ENCODE data around the gene SMIM22. TPM values are rescaled to one million over a fixed set of nuclear protein-coding genes. Genes with fewer than 3 reads are reported as not detected.

The SMIM22 gene
- total and polyA plus RNA-seq, 2 of the 8 experiments (the other 6 are each of a cell fraction or from before 2014, with no cell fraction given): not detected

DNA sequence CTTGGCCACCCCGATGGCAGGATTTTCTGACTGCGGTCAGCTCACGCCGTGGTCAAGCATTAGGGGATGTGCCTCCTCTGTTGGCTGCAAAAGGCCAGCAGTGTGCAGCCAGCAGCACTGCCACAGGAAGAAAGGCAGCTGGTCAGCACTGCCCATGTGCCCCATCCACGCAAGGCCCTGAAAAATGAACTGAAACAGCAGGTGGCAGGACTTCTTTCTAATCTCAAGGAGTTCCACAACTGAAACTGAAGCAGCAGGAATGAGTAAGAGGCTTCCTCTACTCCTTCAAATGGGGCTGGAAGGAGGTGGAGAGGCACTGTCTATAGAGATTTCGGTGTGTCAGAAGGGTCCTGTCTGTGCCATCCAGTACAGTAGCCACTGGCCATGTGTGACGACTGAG is 31.4 kb upstream of the SMIM22 start:
- no peaks in the 10 kb centered on the region for H3K9me3 ChIP-seq (ENCODE audit: insufficient read depth in 2 of 2, low read depth in 1 of 2, low read length in 1 of 2)
- H2BK5ac ChIP-seq (ENCODE audit: low read depth, low read length): no peak overlapping the region
- no peak overlapping the region for H3K9ac ChIP-seq (replicated peaks in 1 of 4; ENCODE audit: extremely low read depth in 1 of 4, low read depth in 3 of 4, low read length in 3 of 4)
- no peak overlapping the region for H2BK12ac ChIP-seq (ENCODE audit: low read depth, low read length)
- ChIA-PET CTCF (ENCODE audit: partially characterized antibody) (interaction anchor here (0.6 to 1.6 kb wide), 3 partner anchors 19 to 197 kb away, joined by 3 to 5 read pairs (median 4); no protein-coding TSS in a partner anchor), POLR2A (ENCODE audit: partially characterized antibody) (interaction anchor here (1.3 to 1.7 kb wide), 2 partner anchors 17 to 41 kb away, joined by 4 to 5 read pairs; no protein-coding TSS in a partner anchor)
- no peak overlapping the region for H4K5ac ChIP-seq (ENCODE audit: insufficient read length, low read depth, low read length)
- no peak overlapping the region for H3K56ac ChIP-seq (replicated peaks; ENCODE audit: insufficient read length, low read depth, low read length)
- DNase-seq (ENCODE audit: low read depth in 1 of 2, low spot score in 2 of 2): no peak
- H3K4me2 ChIP-seq (ENCODE audit: insufficient read depth in 1 of 2, low read depth in 2 of 2, low read length in 2 of 2): no peak overlapping the region
- peaks cover 10% of the 10 kb centered on the region for H3K23me2 ChIP-seq (ENCODE audit: low read depth, low read length)
- H3K4me3 ChIP-seq (ENCODE audit: extremely low read depth in 1 of 4, insufficient read depth in 2 of 4, low read depth in 3 of 4, low read length in 4 of 4): no peak overlapping the region
- H3K27me3 ChIP-seq (replicated peaks in 1 of 4; ENCODE audit: control insufficient read depth in 3 of 4, extremely low read depth in 1 of 4, insufficient read depth in 3 of 4, low read length in 3 of 4): no peaks in the 10 kb centered on the region
- H4K8ac ChIP-seq (ENCODE audit: extremely low read depth, insufficient read depth, low read length): 0 out of 2 replicates have a peak overlapping the region, but pooled peaks have one; percentile 68
- H2BK15ac ChIP-seq (ENCODE audit: low read length): no peak overlapping the region
- H4K91ac ChIP-seq (replicated peaks; ENCODE audit: insufficient read length, low read length): no peak overlapping the region
- H2BK20ac ChIP-seq (ENCODE audit: low read length): no peak overlapping the region
- H4K20me1 ChIP-seq (replicated peaks in 1 of 2; ENCODE audit: control insufficient read depth in 1 of 2, insufficient read depth in 2 of 2, low read length in 2 of 2): peaks cover 7 to 9% of the 10 kb centered on the region in 2 experiments
- H3K23ac ChIP-seq (ENCODE audit: insufficient read length): no peak overlapping the region
- H3K36me3 ChIP-seq (ENCODE audit: control insufficient read depth in 2 of 4, insufficient read depth in 4 of 4, low read length in 3 of 4): peaks cover 3 to 24% (median 19%) of the 10 kb centered on the region in 4 experiments; a peak in 7 of 8 replicates
- H2BK120ac ChIP-seq (replicated peaks; ENCODE audit: low read depth, low read length): no peak overlapping the region
- no peak overlapping the region for H3K27ac ChIP-seq (ENCODE audit: low read depth, low read length)
- H3K4ac ChIP-seq (replicated peaks; ENCODE audit: insufficient read length, low read depth, low read length): no peak overlapping the region
- H3K4me1 ChIP-seq (replicated peaks in 1 of 4; ENCODE audit: control insufficient read depth in 3 of 4, insufficient read depth in 4 of 4, low read length in 3 of 4): peaks cover 0 to 3% (median 1%) of the 10 kb centered on the region in 4 experiments; a peak in 2 of 7 replicates
- H3K79me1 ChIP-seq (ENCODE audit: low read depth, low read length): peaks cover 5% of the 10 kb centered on the region; the same call in 1 of the 2 replicates
- H3K18ac ChIP-seq (ENCODE audit: extremely low read depth, low read length): no peak overlapping the region
- FAIRE-seq: no peak
- no peak overlapping the region for H2AK5ac ChIP-seq (ENCODE audit: low read depth, low read length)
- 92% methylated on average over 6 of the region's 7 CpGs; no CpG with 5 or more reads in 1 of the 2 experiments for WGBS, 2 experiments (ENCODE audit: extremely low coverage in 1 of 2, insufficient coverage in 1 of 2, insufficient read length in 1 of 2, insufficient replicate concordance in 2 of 2, low coverage in 1 of 2, low lambda C conversion rate in 2 of 2, missing lambda C conversion rate in 1 of 2)
- H2AFZ ChIP-seq (ENCODE audit: low read length): no peak overlapping the region
- H3K79me2 ChIP-seq (ENCODE audit: control insufficient read depth in 1 of 2, insufficient read depth in 2 of 2, low read length in 2 of 2): peaks cover 0 to 15% of the 10 kb centered on the region in 2 experiments; a peak in 2 of 4 replicates
- H3K14ac ChIP-seq (ENCODE audit: insufficient read length): no peak overlapping the region
- TF ChIP-seq CBX8 (IDR thresholded peaks at IDR 0.05; ENCODE audit: borderline replicate concordance, low read depth, low read length): no peak
- TF ChIP-seq, protein P1, sequence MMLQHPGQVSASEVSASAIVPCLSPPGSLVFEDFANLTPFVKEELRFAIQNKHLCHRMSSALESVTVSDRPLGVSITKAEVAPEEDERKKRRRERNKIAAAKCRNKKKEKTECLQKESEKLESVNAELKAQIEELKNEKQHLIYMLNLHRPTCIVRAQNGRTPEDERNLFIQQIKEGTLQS (IDR thresholded peaks at IDR 0.05; ENCODE audit: insufficient read depth, low read depth, low read length): no peak
- TF ChIP-seq RXRA (IDR thresholded peaks at IDR 0.05; ENCODE audit: insufficient read depth, low read depth, low read length): no peak
- TF ChIP-seq KDM1A (IDR thresholded peaks at IDR 0.05; ENCODE audit: borderline replicate concordance, low read length): no peak
- no peak for TF ChIP-seq NRF1 (IDR thresholded peaks at IDR 0.05; ENCODE audit: low read depth, low read length)
- no peak for TF ChIP-seq SRF (IDR thresholded peaks at IDR 0.05; ENCODE audit: low read depth, low read length)
- no peak for TF ChIP-seq HDAC6 (IDR thresholded peaks at IDR 0.05; ENCODE audit: low read depth, low read length)
- TF ChIP-seq TEAD4 (IDR thresholded peaks at IDR 0.05; ENCODE audit: low read depth, low read length): no peak
- no peak for TF ChIP-seq RFX5 (IDR thresholded peaks at IDR 0.05; ENCODE audit: borderline replicate concordance, low read depth, low read length)
- no peak for TF ChIP-seq SUZ12 (IDR thresholded peaks at IDR 0.05; ENCODE audit: low read length)
- TF ChIP-seq CHD1 (IDR thresholded peaks at IDR 0.05; ENCODE audit: low read depth, low read length): no peak
- TF ChIP-seq JUN (IDR thresholded peaks at IDR 0.05; ENCODE audit: low read depth, low read length): no peak
- no peak for TF ChIP-seq SIX5 (IDR thresholded peaks at IDR 0.05; ENCODE audit: low read depth, low read length)
- TF ChIP-seq SIN3A (conservative IDR thresholded peaks at IDR 0.05 in 1 of 2, IDR thresholded peaks at IDR 0.05 in 1 of 2; ENCODE audit: low read depth in 1 of 2, low read length in 2 of 2): no peak

All from H1 (cell line).